ENCODE data around the gene PRDX1. TPM values are rescaled to one million over a fixed set of nuclear protein-coding genes. Genes with fewer than 3 reads are reported as not detected.
"Not testable (repeated sequence)": the region's sequence is repeated elsewhere in the genome, so short reads cannot be mapped to it uniquely, and the experiment has no call there.

Gene PRDX1
- polyA plus RNA-seq, 12 donors, result 115 to 239 (median 184) TPM; not detected in 1

- DNase-seq, result no peak
These were observed 13.2 kb downstream of the PRDX1 start for GRCh38 chr1:45508295-45509151.

- no peak for DNase-seq
These were observed 13.8 kb downstream of the PRDX1 start for GRCh38 chr1:45507893-45508292.

GRCh38 chr1:45507195-45507594 is 14.5 kb downstream of the PRDX1 start:
- DNase-seq, result no peak

- no peak for DNase-seq
These were observed 18.0 kb downstream of the PRDX1 start for GRCh38 chr1:45503462-45504360.

GRCh38 chr1:45501505-45501859 is 20.2 kb downstream of the PRDX1 start:
- no peak for DNase-seq

- DNase-seq, result no peak
These were observed 22.3 kb downstream of the PRDX1 start for GRCh38 chr1:45499415-45499769.

GRCh38 chr1:45498279-45498678 is 23.4 kb downstream of the PRDX1 start:
- no peak for DNase-seq

GRCh38 chr1:45493116-45493697 is 28.5 kb downstream of the PRDX1 start:
- DNase-seq, result peak; percentile 51

GRCh38 chr1:45492691-45493090 is 29.0 kb downstream of the PRDX1 start:
- no peak for DNase-seq

GRCh38 chr1:45491487-45492260 is 30.0 kb downstream of the PRDX1 start:
- no peak for DNase-seq

GRCh38 chr1:45490626-45491486 is 30.8 kb downstream of the PRDX1 start, which contains the start of gene TESK2:
Gene TESK2 (minus strand): TSS chr1:45491163. CDS start chr1:45457785, 33,378 bp downstream.
- peak; percentile 98 for DNase-seq

- no peak for DNase-seq
These were observed 31.5 kb downstream of the PRDX1 start for GRCh38 chr1:45490121-45490625.

GRCh38 chr1:45489379-45489778 is 32.3 kb downstream of the PRDX1 start:
- not testable (repeated sequence) for DNase-seq

GRCh38 chr1:45488666-45489377 is 32.9 kb downstream of the PRDX1 start:
- DNase-seq, result no peak

GRCh38 chr1:45485949-45486348 is 35.7 kb downstream of the PRDX1 start:
- DNase-seq, result no peak

GRCh38 chr1:45479039-45479748 is 42.5 kb downstream of the PRDX1 start:
- DNase-seq, result no peak

GRCh38 chr1:45478121-45478814 is 43.4 kb downstream of the PRDX1 start:
- DNase-seq, result no peak

GRCh38 chr1:45477646-45478045 is 44.0 kb downstream of the PRDX1 start:
- no peak for DNase-seq

All from muscle of arm (tissue), 12 donors.